GM21529 (cell line): ENCODE results near the gene RPTOR.

Experiments
- ATAC-seq: cut with Tn5 transposase; IDR thresholded peaks from one replicate; pipeline ENCODE4 v1.9.1; 2021; ENCODE audit not compliant: unreplicated experiment

RPTOR gene

DNA sequence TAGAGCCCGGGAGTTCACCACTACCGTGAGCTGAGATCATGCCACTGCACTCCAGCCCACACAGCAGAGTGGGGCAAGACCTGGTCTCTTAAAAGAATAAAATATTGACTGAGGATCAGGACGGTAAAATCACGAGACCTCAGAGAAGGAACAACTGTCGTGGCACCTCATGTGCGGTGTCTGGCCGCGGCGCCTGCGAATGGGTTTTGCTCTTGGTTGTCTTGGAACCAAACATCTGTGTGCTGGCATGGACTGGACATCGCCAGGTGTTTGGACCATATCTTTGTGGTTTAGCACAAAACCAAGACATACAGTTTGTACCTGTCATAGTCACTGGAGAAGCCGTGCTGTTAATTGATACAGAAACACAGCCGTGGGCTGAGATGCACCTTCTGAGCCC lies 234.1 kb downstream of the RPTOR start:
- no peak for ATAC-seq

- no peak for ATAC-seq
These were observed 234.7 kb downstream of the RPTOR start for GRCh38 chr17:80779336-80779735.

DNA sequence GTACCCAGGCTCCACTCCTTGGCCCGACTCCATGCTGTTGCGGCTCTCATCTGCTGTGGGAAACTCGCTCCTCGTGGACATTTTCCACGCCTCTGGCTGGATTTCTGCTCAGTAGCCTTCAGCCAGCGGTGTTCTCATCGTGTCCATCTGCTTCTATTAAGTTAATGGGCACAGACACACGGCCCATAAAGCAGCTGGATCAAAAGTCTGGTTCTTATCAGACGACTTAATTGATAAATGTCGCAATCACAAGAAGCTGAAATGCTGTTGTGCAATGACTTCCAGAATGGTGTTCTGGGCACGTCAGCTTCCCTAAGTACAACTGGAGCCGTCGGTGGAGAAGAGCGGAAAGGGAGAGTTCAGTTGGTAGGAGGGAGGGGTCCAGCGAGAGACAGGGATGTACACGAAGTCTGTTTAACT lies 235.3 kb downstream of the RPTOR start:
- ATAC-seq: no peak

DNA sequence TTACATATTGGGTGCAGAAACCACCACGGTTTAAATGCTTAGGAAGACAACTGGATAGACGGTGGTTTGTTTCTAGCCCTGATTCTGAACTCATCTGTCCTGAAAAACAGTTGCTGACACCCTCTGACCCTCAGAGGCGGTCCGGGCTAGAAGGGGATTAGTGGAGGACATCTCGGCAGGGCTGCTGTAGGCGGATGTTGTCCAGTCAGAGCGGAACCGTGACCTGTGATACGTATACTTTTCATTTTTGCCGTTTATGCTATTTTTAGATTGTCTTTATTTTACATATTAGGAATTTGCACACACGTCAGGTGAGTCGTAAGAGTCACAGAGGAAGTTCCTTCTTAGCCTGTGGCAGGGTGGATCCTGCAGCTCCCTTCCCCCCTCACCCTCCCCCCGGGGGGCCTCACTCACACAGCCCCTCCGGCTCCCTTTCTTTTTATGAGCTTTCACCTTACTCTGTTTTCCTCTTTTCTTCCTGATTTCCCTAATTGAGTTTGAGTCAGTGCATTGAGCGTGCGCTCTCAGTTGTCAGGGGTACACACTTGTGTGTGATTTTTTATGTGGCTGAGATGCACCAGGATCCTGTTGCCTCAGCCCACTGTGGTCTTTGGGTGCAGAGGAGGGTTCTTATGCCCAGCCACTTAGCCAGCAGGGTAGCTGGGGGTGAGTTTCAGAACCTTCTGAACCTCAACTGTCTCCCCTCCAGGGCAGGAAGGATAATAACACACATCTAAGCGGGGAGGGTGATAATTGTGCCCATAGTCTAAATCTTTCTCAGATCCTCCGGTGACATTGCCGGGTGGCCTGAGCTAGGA lies 236.0 kb downstream of the RPTOR start:
- ATAC-seq: peak; percentile 73

- ATAC-seq: no peak
These were observed 236.6 kb downstream of the RPTOR start for GRCh38 chr17:80781211-80781610.

DNA sequence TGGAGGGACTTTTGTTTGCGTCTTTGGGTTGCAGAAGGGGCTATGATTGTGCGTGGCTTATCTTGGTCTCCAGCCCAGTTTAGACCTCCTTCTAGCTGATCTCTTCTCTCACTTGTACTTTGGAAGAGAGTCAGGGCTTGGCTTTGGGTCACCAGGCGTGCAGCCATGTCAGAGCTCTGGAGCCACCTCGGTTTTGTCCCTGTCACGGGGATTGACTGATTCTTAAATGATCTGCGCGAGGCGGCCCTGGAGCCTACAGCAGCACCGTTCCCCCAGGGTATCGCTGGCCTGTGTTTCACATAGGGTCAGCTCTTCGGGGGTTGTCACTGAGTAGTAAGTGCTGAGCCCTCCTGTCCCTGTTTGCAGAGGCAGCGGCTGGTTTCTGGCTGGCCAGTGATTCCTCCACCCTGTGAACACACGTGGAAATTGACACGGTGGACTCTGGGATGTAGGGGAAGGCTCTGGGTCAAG lies 237.2 kb downstream of the RPTOR start:
- no peak for ATAC-seq

DNA sequence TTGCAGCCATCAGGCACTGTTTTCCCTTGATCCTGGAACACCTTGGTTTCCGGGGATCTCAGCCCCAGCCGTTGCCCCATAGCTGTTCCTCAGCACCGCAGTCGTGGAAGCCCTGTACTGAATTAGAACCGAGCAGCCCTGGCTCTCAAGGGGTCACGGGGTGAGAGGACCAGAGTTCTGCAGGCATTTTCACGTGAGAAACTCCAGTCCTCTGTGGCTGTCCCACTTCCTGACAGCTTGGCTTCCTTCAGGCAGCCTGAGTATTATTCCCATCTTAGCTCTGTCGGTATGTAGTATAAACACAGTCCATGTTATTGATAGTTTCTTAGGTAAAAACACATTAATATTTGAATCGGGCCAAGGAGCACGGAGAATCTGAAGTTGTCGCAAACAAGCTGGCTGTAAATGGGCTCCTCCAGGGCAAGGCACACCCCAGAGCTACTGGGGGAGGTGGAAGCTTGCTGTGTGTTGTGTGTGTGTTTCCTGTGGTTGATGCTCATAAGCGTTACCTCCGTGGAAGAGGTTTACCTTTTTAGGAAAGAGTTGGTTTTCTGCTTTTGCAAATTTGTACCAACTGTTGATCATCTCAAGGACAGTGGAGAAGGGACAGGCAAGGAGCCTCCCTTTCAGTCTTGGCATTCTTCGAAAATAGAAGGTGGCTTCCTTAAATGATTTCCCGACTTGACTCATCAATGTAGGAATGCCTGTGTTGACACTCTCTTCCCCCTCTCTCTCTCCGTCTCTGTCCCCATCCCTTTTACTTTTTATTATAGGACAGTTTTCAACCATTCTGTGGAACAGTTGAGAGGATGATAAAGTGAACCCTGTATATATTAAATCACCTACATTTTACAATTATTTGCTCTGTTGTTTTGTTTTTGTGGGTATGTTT lies 238.1 kb downstream of the RPTOR start:
- no peak for ATAC-seq

DNA sequence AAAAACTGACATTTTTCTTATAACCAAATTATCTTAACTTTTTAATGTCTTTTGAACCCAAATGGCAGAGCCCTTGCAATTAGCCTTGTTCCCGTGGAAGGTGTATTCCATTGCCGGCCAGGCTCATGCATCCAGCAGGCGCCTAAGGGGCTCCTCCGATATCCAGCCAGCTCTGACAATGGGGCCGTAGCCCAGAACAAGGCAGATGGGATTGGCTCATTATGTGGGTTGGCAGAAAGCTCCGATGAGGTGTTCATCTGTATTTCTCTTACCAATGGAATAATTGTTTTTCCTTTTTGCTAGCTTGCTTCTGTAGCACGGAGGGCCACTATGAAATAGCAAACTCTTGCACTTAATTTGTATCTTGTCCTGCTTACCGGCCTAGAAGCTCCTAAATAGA lies 238.8 kb downstream of the RPTOR start:
- ATAC-seq: no peak

GRCh38 chr17:80783971-80784370 lies 239.3 kb downstream of the RPTOR start:
- no peak for ATAC-seq

DNA sequence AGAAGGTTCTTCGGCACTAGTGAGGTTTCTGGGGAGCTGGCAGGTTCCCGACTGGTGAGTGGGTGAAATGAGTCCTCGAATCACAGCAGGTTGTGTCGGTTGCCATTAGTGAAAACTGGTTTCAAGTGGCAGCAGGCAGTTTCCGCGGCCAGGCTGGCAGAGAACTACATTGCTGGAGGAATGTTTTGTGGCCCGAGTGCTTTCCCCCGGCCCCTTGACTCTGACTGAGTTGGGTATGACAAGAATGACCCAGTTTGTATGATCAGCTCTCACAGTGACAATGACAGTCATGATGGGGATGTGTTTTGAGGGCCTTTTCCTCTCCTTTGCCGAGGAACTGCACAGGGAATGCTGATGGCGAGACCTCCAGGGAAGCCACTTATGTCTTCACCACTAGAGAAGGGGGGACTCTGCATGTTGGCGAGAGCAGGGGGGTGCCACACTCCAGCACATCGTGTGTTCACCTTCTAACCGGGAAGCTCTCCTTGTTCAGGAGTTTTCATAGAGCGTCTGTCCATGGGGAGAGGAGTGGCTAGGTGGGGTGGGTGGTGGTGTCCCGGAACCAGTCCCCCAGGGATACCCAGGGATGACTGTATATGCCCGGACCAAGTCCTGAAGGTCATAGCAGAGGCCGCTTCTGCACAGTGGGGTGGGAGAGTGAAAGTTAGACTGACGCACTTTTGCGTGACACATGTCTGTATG lies 241.0 kb downstream of the RPTOR start:
- ATAC-seq: no peak

DNA sequence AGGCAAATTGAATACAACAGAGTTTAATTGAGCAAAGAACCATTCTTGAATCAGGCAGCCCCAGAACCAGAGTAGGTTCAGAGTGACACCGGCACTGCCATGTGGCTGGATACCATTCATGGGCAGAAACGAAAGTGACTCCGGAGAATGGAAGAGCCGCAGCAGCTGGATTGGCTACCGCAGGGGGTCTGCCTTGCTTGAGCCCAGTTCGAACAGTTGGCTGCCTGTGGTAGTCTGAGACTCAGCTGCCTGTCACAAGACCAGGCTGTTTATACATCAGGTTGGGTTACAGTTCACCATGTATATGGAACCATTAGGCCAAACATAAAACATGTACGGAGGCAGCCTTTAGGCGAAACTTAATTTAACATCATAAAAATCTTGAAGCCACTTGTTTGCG lies 241.8 kb downstream of the RPTOR start:
- ATAC-seq: no peak

GRCh38 chr17:80786887-80787286 lies 242.2 kb downstream of the RPTOR start:
- ATAC-seq: no peak

GRCh38 chr17:80787881-80788280 lies 243.2 kb downstream of the RPTOR start:
- no peak for ATAC-seq

DNA sequence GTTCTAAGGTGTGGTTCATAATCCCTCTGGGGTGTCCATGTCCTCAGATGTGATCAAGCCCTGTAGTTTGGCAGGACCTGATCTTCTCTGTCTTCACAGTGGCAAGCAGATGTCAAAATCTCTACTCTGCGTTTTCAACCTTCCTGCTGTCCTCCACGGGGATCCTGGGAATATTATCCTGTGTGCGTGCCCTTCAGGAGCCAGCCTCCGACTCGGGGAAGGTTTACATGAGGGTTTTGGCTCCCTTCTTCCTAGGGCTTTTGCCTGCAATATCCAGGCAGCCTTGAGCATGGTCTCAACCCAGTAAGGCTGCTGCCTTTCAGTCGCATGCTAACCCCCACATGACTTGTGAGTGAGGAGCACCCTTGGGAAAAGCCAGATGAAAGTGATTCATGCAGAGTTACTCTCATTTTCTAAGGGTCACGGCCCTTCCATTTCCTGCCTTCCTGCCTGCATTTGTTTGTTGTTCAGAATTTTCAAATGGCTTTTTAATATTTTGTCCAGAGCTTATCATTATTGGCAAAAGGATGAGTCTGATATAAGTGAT lies 244.8 kb downstream of the RPTOR start:
- peak; percentile 55 for ATAC-seq

GRCh38 chr17:80790021-80790765 lies 245.6 kb downstream of the RPTOR start:
- no peak for ATAC-seq

DNA sequence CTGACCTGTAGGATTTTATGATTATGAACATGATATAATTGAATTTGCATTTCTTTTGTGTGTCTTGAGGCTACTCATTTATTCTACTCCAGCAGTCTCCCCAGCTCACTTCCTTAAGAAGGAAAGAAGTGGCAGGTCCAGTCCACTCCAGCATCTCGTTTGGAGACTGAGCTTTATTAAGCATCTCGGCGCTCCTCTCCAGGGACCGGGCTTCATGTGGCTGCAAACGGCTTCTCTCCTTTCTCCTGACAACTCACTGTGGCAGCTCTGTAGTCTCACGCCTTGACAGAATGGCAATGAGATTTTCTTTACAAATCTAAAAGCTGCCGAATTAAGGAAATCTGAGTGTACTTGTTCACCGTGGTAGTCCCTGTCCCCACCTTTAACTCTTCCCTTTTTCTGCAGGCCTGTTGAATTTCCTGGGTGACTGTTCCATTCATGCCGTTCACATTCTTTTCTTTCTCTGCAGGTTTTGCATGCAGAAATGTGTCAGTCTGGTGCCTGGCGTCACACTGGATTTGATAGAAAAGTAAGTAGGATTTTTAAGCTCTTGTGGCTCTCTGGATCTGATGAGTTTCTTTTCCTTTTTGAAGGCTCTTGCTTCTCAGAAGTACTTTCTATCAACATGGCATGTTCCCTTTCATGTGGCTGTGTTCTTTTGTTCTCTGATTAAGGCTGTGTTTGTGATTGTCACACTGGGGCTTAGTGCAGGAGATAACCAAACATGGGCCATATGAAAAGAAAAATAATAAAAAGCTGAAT lies 246.5 kb downstream of the RPTOR start:
- no peak for ATAC-seq

DNA sequence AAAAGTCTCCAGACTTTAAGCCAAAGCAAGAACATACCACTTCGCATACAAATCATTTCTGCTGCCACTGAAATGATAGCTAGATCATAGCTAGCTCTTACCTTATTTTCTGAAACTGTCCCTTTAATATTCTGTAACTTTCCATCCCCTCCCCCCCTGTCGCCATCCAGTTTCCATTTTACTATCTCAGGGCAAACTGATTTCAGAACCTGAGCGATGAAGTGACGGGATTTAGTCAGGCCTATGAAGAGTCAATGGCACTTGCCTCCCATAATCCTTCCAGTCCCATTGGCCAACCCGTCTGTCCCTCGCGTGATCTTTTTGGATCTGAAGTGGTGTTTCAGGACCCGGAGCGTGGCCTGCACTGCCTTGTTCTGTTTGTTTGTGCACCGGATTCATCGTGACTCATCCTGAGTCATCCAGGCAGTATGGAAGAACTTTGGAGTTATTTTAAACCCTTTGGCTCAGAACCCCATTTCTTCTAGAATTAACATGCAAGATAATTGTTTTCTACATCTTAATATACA lies 247.2 kb downstream of the RPTOR start:
- no peak for ATAC-seq

DNA sequence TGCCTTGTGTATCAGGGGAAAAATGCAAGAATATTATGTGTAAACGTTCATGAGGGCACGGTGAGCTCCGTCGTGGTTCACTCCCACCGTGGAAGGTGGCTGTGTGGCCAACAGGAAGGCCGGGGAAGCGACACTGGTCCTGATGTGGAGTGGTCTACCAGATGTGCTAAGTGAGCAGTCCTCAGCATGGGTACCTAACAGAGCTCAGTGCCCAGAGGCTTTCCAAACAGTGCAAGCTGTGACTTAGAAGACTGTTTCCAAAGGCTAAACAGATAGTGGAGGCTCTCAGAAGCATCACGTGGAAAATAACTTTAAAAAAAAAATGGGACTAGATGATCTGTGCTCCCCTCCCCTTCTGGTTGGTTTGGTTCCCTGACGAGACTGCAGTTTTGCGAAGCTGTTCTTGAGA lies 247.7 kb downstream of the RPTOR start:
- ATAC-seq: no peak

DNA sequence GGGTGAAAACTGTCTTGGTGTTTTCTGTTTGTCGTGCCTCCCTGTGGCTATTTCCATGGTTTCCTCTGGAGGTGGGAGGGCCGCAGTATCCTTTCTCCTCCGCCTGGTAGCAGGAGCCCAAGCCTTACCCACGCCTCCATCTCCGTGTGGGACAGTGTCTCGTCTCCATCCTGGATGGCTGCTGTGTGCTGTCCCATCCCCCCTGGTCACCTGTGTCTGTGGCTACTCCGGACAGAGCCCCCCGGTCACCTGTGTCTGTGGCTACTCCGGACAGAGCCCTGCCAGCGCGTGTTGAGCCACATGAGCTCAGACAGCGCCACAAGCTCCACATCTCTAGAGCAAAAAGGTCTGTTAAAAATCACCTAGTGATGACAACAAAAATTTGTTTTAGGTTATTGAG lies 248.8 kb downstream of the RPTOR start:
- ATAC-seq: no peak
